Liver (tissue), 9 donors: ENCODE results near the gene TCEA3. TPM values are rescaled to one million over a fixed set of nuclear protein-coding genes. Genes with fewer than 3 reads are reported as not detected.

Experiments used
- DNase-seq: peaks from one replicate; pipeline ENCODE4 v3.0.0-alpha.2; 2017; ENCODE audit warnings: low spot score
- H3K27ac ChIP-seq, 2 donors: one replicate each; pipeline ENCODE4 v1.7.0; 2013; ENCODE audit warnings: inconsistent platforms in 2 of 2, low read length in 2 of 2, control low read depth in 1 of 2, low read depth in 1 of 2, mild to moderate bottlenecking in 1 of 2
- H3K27me3 ChIP-seq, 4 donors: one replicate each; pipeline versions ENCODE4 v1.6.1 to v1.7.0; 2013; ENCODE audit warnings: low read length in 3 of 4, inconsistent platforms in 1 of 4, mild to moderate bottlenecking in 1 of 4, moderate library complexity in 1 of 4; ENCODE audit not compliant: control insufficient read depth in 4 of 4, insufficient read depth in 4 of 4
- H3K36me3 ChIP-seq, 4 donors: one replicate each; pipeline versions ENCODE4 v1.6.1 to v1.7.0; 2013; ENCODE audit warnings: low read length in 3 of 4, mild to moderate bottlenecking in 3 of 4, low read depth in 1 of 4, moderate library complexity in 1 of 4; ENCODE audit not compliant: control insufficient read depth in 4 of 4, insufficient read depth in 3 of 4
- H3K4me1 ChIP-seq, 4 donors: one replicate each; pipeline versions ENCODE4 v1.6.1 to v1.7.0; 2013; ENCODE audit warnings: low read length in 3 of 4, mild to moderate bottlenecking in 3 of 4, moderate library complexity in 1 of 4; ENCODE audit not compliant: control insufficient read depth in 4 of 4, insufficient read depth in 4 of 4
- H3K4me3 ChIP-seq, 3 donors: one replicate each; pipeline versions ENCODE4 v1.6.1 to v1.7.0; 2013; ENCODE audit warnings: low read length in 3 of 3, control low read depth in 1 of 3, low read depth in 1 of 3, mild to moderate bottlenecking in 1 of 3
- H3K9ac ChIP-seq, 2 donors: one replicate each; pipeline ENCODE4 v1.7.0; 2013; ENCODE audit warnings: low read length in 2 of 2, mild to moderate bottlenecking in 2 of 2, moderate library complexity in 2 of 2, control low read depth in 1 of 2, low read depth in 1 of 2
- H3K9me3 ChIP-seq, 4 donors: one replicate each; pipeline versions ENCODE4 v1.6.1 to v1.7.0; 2013; ENCODE audit warnings: low read length in 3 of 4; ENCODE audit not compliant: control insufficient read depth in 4 of 4
- EGR1 ChIP-seq, 2 donors: IDR thresholded peaks; 2 replicates each; pipeline ENCODE4 v1.6.1; 2016 to 2018; ENCODE audit warnings: antibody characterized with exemption in 2 of 2, low read depth in 2 of 2
- FOXA1 ChIP-seq: IDR thresholded peaks from 2 replicates; pipeline ENCODE4 v1.6.1; 2016; ENCODE audit warnings: antibody characterized with exemption
- FOXA2 ChIP-seq: IDR thresholded peaks from 2 replicates; pipeline ENCODE4 v1.6.1; 2016; ENCODE audit warnings: antibody characterized with exemption
- GABPA ChIP-seq, 2 donors: IDR thresholded peaks in 1 of 2; conservative IDR thresholded peaks in 1 of 2; 2 replicates each; pipeline ENCODE4 v1.6.1; 2016; ENCODE audit warnings: antibody characterized with exemption in 2 of 2, mild to moderate bottlenecking in 1 of 2, moderate library complexity in 1 of 2
- HNF4A ChIP-seq, 2 donors: conservative IDR thresholded peaks; 2 replicates each; pipeline ENCODE4 v1.6.1; 2016; ENCODE audit warnings: antibody characterized with exemption in 2 of 2, mild to moderate bottlenecking in 2 of 2
- HNF4G ChIP-seq: IDR thresholded peaks from 2 replicates; pipeline ENCODE4 v1.6.1; 2016; ENCODE audit warnings: antibody characterized with exemption
- JUND ChIP-seq, 2 donors: IDR thresholded peaks; 2 replicates each; pipeline ENCODE4 v1.6.1; 2016; ENCODE audit warnings: antibody characterized with exemption in 2 of 2
- NR2F2 ChIP-seq: IDR thresholded peaks from 2 replicates; pipeline ENCODE4 v1.6.1; 2016; ENCODE audit warnings: antibody characterized with exemption
- RAD21 ChIP-seq, 2 donors: IDR thresholded peaks; 2 replicates each; pipeline ENCODE4 v1.6.1; 2016; ENCODE audit warnings: antibody characterized with exemption in 2 of 2, mild to moderate bottlenecking in 2 of 2
- SP1 ChIP-seq: IDR thresholded peaks from 2 replicates; pipeline ENCODE4 v1.6.1; 2018; ENCODE audit warnings: antibody characterized with exemption, mild to moderate bottlenecking
- TAF1 ChIP-seq: conservative IDR thresholded peaks from 2 replicates; pipeline ENCODE4 v1.6.1; 2016; ENCODE audit warnings: antibody characterized with exemption, mild to moderate bottlenecking
- YY1 ChIP-seq: IDR thresholded peaks from 2 replicates; pipeline ENCODE4 v1.6.1; 2016; ENCODE audit warnings: antibody characterized with exemption, mild to moderate bottlenecking
- WGBS: extraction: QIAGEN DNeasy Blood & Tissue Kit; methylation state at CpG from one replicate; pipeline ENCODE4 v1.1.7; 2013; 5-methylcytosine and 5-hydroxymethylcytosine counted together
- polyA plus RNA-seq, 2 donors: library from polyadenylated mRNA; stranded (reverse) in 1 of 2; unstranded in 1 of 2; fragments of 200-250 nt in 1 of 2; fragments of >200 nt in 1 of 2; fragmentation: Nextera tagmentation in 1 of 2; extraction: Ambion mirVana in 1 of 2; gene quantifications; one replicate each; pipeline versions ENCODE4 v1.2.1 to v1.2.3, GENCODE V29; 2013 to 2015
- total RNA-seq, 2 donors: library from RNA; depleted of rRNA; stranded (reverse); fragments of >200 nt; gene quantifications; one replicate each; pipeline ENCODE4 v1.2.3, GENCODE V29; 2014
- TF ChIP-seq, protein P1 (sequence below): IDR thresholded peaks from 2 replicates; pipeline ENCODE4 v1.6.1; 2016; ENCODE audit warnings: antibody characterized with exemption, mild to moderate bottlenecking
- TF ChIP-seq, protein P2 (sequence below): IDR thresholded peaks from 2 replicates; pipeline ENCODE4 v1.6.1; 2016; ENCODE audit warnings: antibody characterized with exemption
- TF ChIP-seq, protein P3 (sequence below): fragments of 150-350 bp; IDR thresholded peaks from 2 replicates; pipeline ENCODE4 v1.5.1; 2017; ENCODE audit warnings: improper control_type of control experiment, low read depth, low read length; ENCODE audit not compliant: missing input control
- donor health status: healthy.
- donor health status: healthy.
- donor health status: healthy.
- donor health status: healthy.
- donor health status: healthy.

TCEA3 gene
- total and polyA plus RNA-seq, 4 donors: 29.6 to 142 (median 47.6) TPM

DNA sequence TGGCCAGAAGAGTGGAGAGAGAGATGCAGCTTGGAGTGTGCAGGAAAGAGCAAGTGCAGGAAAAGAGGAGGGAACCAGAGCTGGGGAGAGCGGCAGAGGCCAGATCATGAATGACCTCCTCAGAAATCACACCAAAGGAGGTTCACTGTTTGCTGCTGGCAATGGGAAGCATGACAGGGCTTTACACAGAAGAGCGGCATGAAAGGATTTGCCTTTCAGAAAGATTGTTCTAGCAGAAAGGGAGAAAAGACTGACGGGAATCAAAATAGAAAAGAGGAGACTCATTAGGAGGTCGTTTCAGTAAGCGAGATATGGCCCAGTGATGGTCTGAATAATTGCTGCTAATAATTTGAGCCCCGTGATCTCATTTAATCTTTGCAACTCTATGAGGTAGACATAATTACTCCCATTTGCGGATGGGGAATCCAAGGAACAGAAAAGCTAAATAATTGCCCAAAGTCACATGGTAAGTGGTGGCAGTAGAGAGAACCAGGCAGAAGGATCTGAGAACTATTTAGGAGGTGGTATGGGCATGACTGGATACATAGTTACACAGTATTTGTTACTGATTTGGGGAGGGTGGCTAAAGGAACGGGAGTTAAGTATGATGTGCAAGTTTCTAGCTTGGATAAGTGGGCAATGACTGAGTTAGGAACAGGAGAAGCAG lies 67.9 kb downstream of the TCEA3 start:
- no peaks in the 10 kb centered on the region for H3K27me3 ChIP-seq
- H3K9me3 ChIP-seq: peaks cover 17 to 30% (median 22%) of the 10 kb centered on the region in 4 donors
- H3K9ac ChIP-seq: no peak overlapping the region
- peaks cover 0 to 20% (median 15%) of the 10 kb centered on the region in 4 donors for H3K36me3 ChIP-seq
- H3K4me3 ChIP-seq: no peak overlapping the region
- no peaks in the 10 kb centered on the region for H3K4me1 ChIP-seq
- TF ChIP-seq FOXA1: no peak
- TF ChIP-seq HNF4G: no peak
- TF ChIP-seq HNF4A (conservative IDR thresholded peaks at IDR 0.05): no peak
- TF ChIP-seq FOXA2: no peak
- TF ChIP-seq TAF1: no peak
- TF ChIP-seq, protein P1, sequence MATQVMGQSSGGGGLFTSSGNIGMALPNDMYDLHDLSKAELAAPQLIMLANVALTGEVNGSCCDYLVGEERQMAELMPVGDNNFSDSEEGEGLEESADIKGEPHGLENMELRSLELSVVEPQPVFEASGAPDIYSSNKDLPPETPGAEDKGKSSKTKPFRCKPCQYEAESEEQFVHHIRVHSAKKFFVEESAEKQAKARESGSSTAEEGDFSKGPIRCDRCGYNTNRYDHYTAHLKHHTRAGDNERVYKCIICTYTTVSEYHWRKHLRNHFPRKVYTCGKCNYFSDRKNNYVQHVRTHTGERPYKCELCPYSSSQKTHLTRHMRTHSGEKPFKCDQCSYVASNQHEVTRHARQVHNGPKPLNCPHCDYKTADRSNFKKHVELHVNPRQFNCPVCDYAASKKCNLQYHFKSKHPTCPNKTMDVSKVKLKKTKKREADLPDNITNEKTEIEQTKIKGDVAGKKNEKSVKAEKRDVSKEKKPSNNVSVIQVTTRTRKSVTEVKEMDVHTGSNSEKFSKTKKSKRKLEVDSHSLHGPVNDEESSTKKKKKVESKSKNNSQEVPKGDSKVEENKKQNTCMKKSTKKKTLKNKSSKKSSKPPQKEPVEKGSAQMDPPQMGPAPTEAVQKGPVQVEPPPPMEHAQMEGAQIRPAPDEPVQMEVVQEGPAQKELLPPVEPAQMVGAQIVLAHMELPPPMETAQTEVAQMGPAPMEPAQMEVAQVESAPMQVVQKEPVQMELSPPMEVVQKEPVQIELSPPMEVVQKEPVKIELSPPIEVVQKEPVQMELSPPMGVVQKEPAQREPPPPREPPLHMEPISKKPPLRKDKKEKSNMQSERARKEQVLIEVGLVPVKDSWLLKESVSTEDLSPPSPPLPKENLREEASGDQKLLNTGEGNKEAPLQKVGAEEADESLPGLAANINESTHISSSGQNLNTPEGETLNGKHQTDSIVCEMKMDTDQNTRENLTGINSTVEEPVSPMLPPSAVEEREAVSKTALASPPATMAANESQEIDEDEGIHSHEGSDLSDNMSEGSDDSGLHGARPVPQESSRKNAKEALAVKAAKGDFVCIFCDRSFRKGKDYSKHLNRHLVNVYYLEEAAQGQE: no peak
- no peak for TF ChIP-seq NR2F2
- no peak for TF ChIP-seq RAD21 (IDR thresholded peaks at IDR 0.05)
- no peak overlapping the region for H3K27ac ChIP-seq
- no peak for DNase-seq
- 83% methylated on average over 8 of the region's 8 CpGs for WGBS

DNA sequence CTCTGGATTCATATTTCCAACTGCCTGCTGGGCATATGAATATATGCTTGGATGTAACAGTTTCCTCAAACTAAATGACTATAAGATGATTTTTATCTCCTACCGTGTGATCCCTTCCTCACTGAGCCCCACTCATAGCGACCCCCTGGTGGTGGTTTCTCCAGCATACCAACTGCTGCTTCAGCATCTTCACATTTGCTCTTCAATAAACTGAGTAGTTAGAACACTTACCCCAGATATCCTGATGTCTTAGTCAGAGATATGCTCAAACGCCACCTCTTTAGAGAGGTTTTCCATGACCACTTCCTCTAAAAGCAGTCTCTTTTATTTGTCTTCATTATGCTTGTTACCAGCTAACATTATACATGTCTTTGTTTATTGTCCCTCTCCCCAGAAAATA lies 70.3 kb downstream of the TCEA3 start:
- no peak overlapping the region for H3K27ac ChIP-seq
- H3K27me3 ChIP-seq: no peaks in the 10 kb centered on the region
- no peak for TF ChIP-seq SP1
- TF ChIP-seq TAF1: no peak
- WGBS: 59% methylated on average over 3 of the region's 3 CpGs
- peaks cover 0 to 7% (median 0%) of the 10 kb centered on the region in 4 donors for H3K9me3 ChIP-seq
- H3K36me3 ChIP-seq: peaks cover 0 to 3% (median 0%) of the 10 kb centered on the region in 4 donors
- H3K9ac ChIP-seq: no peak overlapping the region
- no peak overlapping the region for H3K4me3 ChIP-seq
- H3K4me1 ChIP-seq: no peaks in the 10 kb centered on the region
- no peak for DNase-seq

DNA sequence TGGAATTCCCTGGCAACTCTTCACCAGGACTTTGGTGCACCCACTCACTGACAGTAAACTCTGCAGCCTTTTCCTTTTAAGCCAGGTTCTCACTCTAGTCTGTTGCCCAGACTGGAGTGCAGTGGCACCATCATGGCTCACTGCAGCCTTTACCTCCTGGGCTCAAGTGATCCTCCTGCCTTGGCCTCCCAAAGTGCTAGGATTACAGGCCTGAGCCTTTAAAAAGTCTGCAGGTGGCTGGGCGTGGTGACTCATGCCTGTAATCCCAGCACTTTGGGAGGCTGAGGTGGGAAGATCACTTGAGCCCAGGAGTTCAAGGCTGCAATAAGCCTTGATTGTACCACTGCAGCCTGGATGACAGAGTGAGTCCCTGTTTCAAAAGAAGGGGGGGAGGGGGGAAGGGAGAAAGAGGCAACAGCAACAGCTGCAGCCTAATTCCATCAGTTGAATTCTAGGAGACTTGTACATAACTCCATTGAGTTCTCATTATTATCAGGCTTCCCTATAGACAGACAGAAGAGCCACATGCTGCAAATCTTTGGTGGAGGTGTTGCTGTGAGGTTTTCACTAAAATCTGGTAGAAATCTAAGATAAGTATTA lies 72.4 kb downstream of the TCEA3 start:
- Histone ChIP-seq H3K9ac (no peak overlapping the region), H3K27me3 (no peaks in the 10 kb centered on the region), H3K9me3 (peaks cover 0 to 2% (median 0%) of the 10 kb centered on the region in 4 donors), H3K4me3 (no peak overlapping the region), H3K36me3 (no peaks in the 10 kb centered on the region), H3K4me1 (no peaks in the 10 kb centered on the region), H3K27ac (no peak overlapping the region)
- no peak for DNase-seq
- WGBS: 95% methylated on average over 1 of the region's 1 CpG
- TF ChIP-seq FOXA2: no peak
- no peak for TF ChIP-seq TAF1
- TF ChIP-seq YY1: no peak
- no peak for TF ChIP-seq HNF4G
- TF ChIP-seq, protein P2, sequence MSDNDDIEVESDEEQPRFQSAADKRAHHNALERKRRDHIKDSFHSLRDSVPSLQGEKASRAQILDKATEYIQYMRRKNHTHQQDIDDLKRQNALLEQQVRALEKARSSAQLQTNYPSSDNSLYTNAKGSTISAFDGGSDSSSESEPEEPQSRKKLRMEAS: no peak
- TF ChIP-seq GABPA (IDR thresholded peaks at IDR 0.05 in 1 of 2, conservative IDR thresholded peaks at IDR 0.05 in 1 of 2): no peak
- no peak for TF ChIP-seq SP1
- no peak for TF ChIP-seq NR2F2
- TF ChIP-seq, protein P3, sequence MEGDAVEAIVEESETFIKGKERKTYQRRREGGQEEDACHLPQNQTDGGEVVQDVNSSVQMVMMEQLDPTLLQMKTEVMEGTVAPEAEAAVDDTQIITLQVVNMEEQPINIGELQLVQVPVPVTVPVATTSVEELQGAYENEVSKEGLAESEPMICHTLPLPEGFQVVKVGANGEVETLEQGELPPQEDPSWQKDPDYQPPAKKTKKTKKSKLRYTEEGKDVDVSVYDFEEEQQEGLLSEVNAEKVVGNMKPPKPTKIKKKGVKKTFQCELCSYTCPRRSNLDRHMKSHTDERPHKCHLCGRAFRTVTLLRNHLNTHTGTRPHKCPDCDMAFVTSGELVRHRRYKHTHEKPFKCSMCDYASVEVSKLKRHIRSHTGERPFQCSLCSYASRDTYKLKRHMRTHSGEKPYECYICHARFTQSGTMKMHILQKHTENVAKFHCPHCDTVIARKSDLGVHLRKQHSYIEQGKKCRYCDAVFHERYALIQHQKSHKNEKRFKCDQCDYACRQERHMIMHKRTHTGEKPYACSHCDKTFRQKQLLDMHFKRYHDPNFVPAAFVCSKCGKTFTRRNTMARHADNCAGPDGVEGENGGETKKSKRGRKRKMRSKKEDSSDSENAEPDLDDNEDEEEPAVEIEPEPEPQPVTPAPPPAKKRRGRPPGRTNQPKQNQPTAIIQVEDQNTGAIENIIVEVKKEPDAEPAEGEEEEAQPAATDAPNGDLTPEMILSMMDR: no peak
- no peak for TF ChIP-seq HNF4A (conservative IDR thresholded peaks at IDR 0.05)
- TF ChIP-seq RAD21 (IDR thresholded peaks at IDR 0.05): no peak
- no peak for TF ChIP-seq JUND (IDR thresholded peaks at IDR 0.05)
- no peak for TF ChIP-seq EGR1 (IDR thresholded peaks at IDR 0.05; ENCODE audit: low read depth in 2 of 2)
